ENCODE data around the gene TARM1.
A peak's percentile ranks its signal among the peaks of the same experiment; 100 is the strongest.
"Not testable (repeated sequence)": the region's sequence is repeated elsewhere in the genome, so short reads cannot be mapped to it uniquely, and the experiment has no call there.

TARM1 gene

GRCh38 chr19:54081032-54081431 lies at the start of gene TARM1:
TSS of gene TARM1 (minus strand) at chr19:54081365. CDS start at chr19:54081340, 25 bp downstream.
- no peak for DNase-seq

- no peak for DNase-seq
Observed at GRCh38 chr19:54129617-54129996, 48.4 kb upstream of the TARM1 start.

DNA sequence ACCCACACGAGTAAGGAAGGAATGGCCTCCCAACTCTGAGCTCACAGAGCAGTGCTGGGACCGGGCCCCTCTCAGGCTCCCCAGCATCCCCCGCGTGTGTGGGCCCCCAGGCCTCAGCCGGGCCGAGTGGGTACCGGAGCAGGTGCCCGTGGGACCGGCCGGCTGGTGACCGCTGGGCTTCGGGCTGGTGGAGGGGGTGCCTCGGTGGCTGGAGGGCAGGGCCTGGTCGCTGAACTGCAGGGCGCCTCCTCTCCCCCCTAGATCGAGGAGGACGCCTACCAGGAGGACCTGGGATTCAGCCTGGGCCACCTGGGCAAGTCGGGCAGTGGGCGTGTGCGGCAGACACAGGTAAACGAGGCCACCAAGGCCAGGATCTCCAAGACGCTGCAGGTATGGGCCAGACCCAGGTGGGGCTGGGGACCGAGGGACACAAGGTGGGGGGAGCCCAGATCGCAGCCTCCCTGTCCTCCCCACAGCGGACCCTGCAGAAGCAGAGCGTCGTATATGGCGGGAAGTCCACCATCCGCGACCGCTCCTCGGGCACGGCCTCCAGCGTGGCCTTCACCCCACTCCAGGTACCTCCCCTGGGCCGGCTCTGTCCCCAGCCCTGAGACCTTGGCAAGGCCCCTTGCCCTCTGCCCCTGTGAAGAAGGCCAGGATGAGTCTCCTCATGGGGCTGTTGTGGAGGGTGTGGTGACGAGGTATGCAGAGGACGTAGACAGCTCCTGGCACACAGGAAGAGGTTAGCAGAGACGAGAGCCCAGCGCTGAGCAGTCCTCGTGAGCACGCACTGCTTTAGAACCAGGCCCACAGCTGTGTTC lies 47.8 kb upstream of the TARM1 start:
- no peak for DNase-seq

- DNase-seq, result no peak
Observed at GRCh38 chr19:54128441-54128725, 47.2 kb upstream of the TARM1 start.

DNA sequence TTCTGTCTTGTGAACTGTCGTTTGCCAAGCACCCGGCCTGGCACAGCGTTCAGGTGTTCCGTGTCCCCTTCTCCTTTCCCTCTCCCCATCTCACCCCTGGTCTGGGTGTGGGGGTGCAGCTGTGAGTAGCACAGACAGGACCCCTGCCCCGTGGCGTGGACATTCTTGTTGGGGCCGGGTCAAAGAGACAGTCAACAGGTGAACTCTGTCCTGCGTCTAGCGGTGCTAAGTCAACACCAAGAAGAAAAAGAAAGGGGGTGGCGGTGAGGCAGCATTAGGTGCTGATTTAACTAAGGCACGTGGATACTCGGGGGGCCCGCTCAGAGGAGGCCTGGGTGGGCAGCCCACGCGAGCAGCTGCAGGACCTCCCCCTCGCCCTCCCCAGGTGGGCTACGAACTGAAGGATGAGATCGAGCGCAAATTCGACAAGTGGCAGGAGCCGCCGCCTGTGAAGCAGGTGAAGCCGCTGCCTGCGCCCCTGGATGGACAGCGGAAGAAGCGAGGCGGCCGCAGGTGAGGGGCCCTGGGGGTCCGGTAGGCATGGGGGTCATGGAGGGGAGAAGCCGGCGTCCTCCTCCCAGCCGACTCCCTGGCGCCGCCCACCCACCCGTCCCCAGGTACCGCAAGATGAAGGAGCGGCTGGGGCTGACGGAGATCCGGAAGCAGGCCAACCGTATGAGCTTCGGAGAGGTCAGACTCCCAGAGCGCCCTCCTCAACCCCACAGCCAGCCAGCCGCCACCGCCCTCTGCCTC lies 46.7 kb upstream of the TARM1 start:
- no peak for DNase-seq

DNA sequence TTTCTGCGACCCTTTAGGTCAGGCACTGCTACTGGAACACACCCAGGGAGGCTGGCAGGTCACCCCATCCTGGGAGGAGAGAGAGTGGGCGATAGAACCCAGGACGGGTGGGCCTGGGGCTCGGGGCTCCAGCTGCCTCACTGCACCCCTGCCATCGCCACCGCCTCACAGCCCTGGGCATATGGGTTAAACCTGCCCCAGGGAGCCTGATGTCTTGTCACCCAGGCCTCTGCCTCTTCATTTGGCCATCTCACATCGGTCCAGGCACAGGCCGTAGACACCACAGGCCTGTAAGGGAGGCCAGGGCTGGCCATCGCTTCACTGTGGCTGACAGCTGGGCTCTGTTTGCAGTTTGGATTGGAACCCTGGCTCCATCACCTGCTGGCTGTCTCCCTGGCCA lies 44.5 kb upstream of the TARM1 start:
- DNase-seq, result no peak

- DNase-seq, result no peak
Observed at GRCh38 chr19:54124393-54124792, 43.2 kb upstream of the TARM1 start.

DNA sequence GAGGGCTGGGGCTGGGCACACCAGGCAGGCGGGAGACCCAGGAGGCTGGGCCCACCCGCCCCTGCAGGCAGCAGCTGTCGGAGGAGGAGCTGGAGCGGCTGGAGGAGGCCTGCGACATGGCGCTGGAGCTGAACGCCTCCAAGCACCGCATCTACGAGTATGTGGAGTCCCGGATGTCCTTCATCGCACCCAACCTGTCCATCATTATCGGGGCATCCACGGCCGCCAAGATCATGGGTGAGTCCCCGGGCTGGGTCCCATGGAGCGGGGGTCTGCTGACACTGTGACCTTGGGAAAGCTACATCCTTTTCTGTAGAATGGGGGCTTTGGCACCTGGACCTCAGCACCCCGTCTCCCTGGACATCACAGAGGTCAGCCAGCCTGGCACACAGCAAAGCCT lies 42.5 kb upstream of the TARM1 start:
- no peak for DNase-seq

DNA sequence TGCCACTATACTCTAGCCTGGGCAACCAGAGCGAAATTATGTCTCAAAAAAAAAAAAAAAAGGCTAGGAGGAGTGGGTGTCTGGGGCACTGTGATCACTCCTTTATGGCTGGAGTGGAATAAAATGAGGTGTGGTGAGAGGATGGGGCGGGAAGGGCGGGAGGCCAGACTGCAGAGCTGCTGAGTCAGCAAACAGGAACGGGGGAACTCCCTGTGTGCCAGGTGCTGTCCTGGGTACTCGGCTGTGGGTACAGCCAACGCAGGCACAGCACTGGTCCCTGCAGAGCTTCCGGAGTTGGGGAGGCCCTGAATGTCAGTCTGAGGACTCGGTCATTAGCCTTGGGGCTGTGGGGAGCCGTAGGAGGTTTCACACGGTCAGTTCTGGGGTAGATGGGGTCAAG lies 40.1 kb upstream of the TARM1 start:
- no peak for DNase-seq

DNA sequence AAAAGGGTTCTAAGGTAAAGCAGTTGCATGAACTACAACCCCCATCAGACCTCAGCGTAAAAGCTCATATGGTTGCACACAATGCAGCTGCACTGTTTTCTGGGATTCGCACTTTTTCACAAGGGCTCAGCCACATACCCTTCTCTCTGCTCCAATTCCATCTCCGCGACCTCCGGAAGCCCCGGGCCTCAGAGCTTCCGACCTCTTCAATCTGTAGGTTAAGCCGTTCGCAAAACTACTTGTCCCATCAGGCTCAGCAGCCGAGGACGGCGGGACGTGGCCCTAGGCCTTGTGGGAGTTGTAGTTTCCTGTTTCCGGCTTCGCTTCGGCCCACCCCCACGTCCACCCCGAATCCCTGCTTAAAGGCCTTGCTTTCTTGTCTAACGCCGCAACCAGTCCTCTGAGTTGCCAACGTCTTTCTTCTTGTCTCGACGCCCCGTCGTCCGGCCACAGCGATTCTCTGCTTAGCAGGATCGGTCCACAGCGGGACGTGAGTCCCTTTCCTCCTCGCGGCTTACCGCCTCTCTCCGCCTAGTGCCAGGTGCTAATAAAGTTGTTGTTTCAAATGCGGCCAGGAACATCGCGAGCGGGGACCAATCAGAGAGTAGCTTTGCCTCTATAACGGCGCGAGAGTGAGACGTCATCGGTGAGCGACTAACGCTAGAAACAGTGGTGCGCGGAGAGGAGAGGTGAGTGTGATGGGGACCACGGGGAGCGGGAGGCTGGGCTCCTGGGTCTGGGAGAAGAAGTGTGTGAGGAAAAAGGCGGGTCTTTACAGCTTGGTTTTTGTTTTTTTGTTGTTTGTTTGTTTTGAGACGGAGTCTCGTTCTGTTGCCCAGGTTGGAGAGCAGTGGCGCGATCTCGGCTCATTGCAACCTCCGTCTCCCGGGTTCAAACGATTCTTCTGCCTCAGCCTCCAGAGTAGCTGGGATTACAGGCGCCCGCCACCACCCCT lies 34.2 kb upstream of the TARM1 start, which contains the start of the genes PRPF31 and TFPT:
TSS of gene PRPF31 (plus strand) at position 646 of the 955 bp plus-strand sequence. CDS start 2,525 bp downstream, outside the sequence.
TSS of gene TFPT (minus strand) at position 549 of the 955 bp plus-strand sequence. CDS start at position 161, 388 bp downstream.
- peak; percentile 99 for DNase-seq

- DNase-seq, result peak; percentile 82
Observed at GRCh38 chr19:54114340-54115108, 33.4 kb upstream of the TARM1 start.

DNA sequence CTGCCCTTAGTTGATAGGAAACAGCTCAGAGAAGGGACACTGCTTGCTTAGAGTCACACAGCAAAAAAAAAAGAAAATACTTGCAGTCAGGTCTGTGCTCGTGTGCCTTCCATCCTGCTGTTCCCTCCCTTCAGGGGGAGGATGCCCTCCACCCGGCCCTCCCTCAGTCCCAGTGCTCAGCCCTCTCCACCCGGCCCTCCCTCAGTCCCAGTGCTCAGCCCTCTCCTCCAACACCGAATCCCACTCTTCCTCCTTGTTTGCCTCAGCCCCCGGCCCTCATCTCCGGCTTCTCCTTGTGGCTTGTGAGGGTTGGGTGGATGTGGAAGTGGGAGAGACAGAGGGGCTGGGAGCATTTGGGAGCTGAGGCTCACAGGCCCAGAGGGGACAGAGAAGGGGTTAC lies 28.5 kb upstream of the TARM1 start:
- peak; percentile 21 for DNase-seq

- DNase-seq, result no peak
Observed at GRCh38 chr19:54108496-54108895, 27.3 kb upstream of the TARM1 start.

GRCh38 chr19:54107876-54108490 lies 26.8 kb upstream of the TARM1 start:
- DNase-seq, result no peak

- DNase-seq, result no peak
Observed at GRCh38 chr19:54106716-54107115, 25.6 kb upstream of the TARM1 start.

- DNase-seq, result no peak
Observed at GRCh38 chr19:54105796-54106195, 24.6 kb upstream of the TARM1 start.

DNA sequence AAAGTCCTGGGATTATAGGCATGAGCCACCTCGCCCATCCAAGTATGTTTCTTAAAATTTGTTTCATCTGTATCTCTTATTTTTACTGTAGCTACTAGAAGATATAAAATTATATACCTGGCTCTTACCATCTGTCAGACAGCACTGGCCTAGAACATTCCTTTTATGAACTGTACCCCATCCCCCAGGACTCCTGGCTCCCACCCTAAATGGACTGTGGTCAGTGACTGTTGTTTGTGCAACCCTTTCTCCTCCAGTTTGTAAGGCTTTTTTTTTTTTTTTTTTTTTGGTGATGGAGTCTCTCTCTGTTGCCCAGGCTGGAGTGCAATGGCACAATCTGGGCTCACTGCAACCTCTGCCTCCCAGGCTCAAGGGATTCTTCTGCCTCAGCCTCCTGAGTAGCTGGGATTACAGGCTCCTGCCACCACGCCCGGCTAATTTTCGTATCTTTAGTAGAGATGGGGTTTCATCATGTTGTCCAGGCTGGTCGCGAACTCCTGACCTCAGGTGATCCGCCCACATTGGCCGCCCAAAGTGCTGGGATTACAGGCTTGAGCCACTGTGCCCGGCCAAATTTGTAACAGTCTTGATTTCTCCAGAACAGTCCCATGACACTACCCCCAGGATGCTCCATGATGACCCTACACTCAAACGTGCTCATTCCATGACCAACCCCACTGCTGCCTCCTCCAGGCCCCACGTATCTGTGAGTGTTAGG lies 24.0 kb upstream of the TARM1 start:
- DNase-seq, result no peak

GRCh38 chr19:54102421-54103169 lies 21.4 kb upstream of the TARM1 start, which contains the start of gene NDUFA3:
TSS of gene NDUFA3 (plus strand) at chr19:54102855. CDS start at chr19:54102879, 24 bp downstream.
- DNase-seq, result peak; percentile 99

DNA sequence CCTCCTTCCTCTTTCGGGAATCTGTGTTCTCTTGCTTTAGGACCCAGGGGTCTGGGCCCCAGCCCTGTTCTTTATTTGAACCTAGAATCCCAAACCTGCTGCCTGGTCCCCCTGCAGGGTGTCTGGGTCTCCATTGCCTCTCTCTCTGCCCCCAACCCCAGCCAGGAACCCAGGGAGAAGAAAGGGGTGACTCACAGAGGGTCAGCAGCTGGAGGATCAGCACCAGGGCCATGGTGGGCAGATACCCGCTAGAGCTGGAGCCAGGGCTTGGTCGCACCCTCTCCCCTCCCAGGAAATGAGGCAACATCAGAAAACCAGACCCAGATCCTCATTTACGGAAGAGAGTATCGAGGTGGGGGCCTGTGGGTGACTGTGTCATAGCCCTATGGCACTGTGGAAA lies 19.4 kb upstream of the TARM1 start, which contains the start of gene OSCAR:
TSS of gene OSCAR (minus strand) at position 243 of the 400 bp plus-strand sequence. CDS start at position 232, 11 bp downstream.
- no peak for DNase-seq

DNA sequence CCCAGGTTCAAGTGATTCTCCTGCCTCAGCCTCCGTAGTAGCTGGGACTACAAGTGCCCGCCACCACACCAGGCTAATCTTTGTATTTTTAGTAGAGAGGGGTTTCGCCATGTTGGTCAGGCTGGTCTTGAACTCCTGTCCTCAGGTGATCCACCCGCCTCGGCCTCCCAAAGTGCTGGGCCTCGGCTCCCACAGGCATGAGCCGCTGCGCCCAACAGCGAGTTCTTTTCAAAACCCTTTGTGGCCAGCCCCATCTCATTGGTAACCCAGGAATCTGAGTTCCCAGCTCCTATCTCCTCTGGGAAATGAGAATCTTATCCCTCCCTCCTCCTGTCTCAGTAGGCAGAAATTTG lies 18.7 kb upstream of the TARM1 start:
- DNase-seq, result not testable (repeated sequence)

Data from DMS53 (cell line).